HG03060 (cell line): Measurements from ENCODE around the gene DLG3.
"Not testable (repeated sequence)": the region's sequence is repeated elsewhere in the genome, so short reads cannot be mapped to it uniquely, and the experiment has no call there.

Experiments used
- ATAC-seq: cut with Tn5 transposase; IDR thresholded peaks from one replicate; pipeline ENCODE4 v1.9.1; 2021; ENCODE audit warnings: low read depth, moderate number of reproducible peaks; ENCODE audit not compliant: unreplicated experiment

Gene DLG3

GRCh38 chrX:70444326-70444945 is at the start of gene DLG3:
TSS of gene DLG3 (plus strand) at chrX:70444835. CDS start at chrX:70445202, 367 bp downstream.
- ATAC-seq, result no peak

DNA sequence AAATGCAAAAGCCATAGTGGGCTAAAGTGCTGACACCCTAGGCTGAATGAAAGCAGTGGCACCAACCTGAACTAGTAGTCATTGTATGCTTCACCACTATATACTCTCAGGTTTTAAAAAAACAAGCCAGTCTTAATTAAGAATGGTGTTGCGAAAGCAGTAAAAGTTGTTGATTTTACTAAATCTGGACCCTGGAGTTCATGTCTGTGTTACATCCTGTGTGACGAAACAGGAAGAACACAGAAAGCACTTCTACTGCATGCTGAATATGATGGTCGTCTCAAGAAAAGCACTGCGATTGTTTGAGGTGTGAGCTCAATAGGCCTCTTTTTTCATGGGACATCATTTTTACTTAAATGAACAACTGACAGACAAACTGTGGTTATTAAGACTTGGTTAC is 45.7 kb upstream of the DLG3 start:
- ATAC-seq, result no peak

GRCh38 chrX:70400181-70400580 is 44.5 kb upstream of the DLG3 start:
- not testable (repeated sequence) for ATAC-seq

DNA sequence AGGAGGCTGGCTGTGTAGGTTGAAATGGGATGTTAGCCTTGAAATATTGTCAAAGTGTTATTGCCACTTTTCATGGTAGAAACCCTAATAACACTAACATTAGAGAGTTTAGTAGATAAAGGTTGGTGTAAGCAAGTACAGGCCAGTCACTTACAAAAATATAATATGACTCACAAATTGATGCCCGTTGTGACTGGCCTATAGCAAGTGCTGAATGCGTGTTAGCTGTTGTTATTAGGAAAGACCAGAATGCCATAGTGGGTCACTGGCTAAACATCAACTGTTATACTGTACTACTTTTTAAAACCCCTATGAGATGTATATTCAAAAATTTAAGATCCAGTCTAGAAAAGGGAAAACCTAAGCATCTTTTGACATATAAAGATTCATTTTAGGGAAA is 41.9 kb upstream of the DLG3 start:
- no peak for ATAC-seq

DNA sequence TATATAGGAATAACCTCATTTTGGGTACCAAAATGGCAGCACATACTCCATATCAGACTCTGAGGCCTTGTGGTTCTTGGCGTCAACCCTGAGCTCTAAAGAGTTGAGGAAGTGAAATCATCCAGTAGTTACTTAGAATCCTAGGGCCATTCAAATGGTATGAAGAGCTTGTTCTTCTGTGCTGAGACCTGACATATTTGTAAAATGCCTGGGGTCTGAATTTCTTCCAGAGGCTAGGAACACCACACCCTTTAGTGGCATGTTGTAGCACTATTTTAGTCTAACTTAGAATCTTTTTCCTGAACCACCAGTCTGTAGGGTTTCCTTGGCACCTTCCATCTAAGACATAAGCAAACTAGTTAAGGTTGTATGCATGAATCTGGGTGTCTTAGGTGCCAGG is 39.6 kb upstream of the DLG3 start:
- no peak for ATAC-seq

DNA sequence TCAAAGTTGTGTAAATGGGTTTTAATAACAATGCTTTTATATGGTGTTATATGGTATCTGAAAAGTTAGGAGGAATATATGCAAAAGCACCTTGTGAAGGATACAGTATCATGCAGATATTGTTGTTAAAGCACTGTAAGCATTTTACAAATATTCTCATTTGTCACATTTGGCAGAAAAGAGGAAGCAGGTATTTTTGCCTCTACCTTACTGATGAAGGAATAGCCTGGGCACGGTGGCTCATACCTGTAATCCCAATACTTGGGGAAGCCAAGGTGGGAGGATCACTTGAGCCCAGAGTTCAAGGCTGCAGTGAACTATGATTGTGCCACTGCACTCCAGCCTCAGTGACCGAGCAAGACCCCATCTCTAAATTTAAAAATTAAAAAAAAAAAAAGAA is 33.7 kb upstream of the DLG3 start:
- ATAC-seq, result no peak

DNA sequence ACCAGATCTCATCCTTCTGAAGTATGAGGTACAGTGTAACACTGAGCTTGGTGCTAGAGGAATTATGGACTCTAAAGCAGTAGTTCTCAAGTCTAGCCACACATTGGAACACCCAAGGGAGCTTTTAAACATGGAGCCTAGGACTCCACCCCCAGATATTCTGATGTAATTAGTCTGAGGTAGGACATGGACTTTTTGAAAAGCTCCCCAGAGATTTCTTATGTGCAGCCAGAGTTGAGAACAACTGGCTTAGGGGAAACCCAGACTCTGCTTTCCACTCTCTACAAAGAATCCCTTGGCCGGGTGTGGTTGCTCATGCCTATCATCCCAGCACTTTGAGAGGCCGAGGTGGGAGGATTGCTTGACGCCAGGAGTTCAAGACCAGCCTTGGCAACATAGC is 33.2 kb upstream of the DLG3 start:
- no peak for ATAC-seq

- no peak for ATAC-seq
These were observed 23.0 kb upstream of the DLG3 start for GRCh38 chrX:70421618-70422017.

GRCh38 chrX:70422851-70423341 is 21.7 kb upstream of the DLG3 start, which contains the start of gene GDPD2:
TSS of gene GDPD2 (plus strand) at chrX:70423314. CDS start at chrX:70424985, 1,671 bp downstream.
- no peak for ATAC-seq

DNA sequence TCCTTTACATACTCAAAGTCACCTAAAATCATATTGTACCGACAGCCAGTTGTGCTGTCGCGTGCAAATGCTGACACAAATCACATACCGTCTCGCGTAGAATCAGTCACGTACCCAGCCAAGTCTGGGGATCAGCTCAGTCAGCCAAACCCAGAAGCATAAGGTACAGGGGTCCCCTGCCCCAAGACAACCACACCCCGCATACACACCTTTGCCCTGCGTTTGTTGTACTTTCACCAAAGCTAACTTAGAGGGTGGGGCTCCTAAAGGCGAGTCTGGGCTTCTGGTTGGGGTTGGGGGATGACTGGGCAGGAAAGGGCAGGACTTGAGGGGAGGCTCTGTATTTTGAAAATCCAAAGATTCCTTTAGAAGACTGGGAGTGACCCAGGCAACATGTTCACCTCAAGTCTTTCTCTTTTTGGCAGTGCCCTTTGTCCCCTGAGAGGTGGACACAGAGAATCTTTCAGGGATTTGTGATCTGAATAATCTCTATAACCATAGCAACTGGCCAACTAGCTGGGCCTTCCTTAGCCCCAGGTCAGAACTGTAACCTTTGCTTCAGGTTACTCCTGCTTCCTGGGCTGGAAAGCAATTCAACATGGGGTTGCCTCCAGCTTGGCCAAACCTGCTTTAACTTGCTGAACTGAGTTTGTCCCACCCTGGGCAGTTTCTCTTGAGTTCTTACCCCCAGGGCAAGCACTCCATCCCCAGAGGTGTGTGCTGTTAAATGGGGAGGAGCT is 20.5 kb upstream of the DLG3 start:
- ATAC-seq, result no peak

DNA sequence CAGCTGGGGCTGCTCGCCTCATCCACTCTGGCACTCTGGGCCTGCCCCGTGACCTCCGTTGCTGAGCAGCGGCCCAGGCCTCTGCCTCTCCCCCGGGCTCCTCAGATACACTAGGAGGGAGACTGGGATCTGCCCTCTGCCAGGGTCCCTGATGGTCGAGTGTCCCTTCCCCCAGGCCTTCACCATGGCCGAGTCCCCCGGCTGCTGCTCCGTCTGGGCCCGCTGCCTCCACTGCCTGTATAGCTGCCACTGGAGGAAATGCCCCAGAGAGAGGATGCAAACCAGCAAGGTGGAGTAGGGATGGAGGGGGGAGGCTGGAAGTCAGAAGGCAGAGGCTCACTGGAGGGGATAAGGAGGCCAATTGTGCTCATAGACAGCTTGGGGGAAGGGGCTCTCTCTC is 19.8 kb upstream of the DLG3 start:
- no peak for ATAC-seq

GRCh38 chrX:70426286-70427278 is 18.1 kb upstream of the DLG3 start:
- ATAC-seq, result no peak

DNA sequence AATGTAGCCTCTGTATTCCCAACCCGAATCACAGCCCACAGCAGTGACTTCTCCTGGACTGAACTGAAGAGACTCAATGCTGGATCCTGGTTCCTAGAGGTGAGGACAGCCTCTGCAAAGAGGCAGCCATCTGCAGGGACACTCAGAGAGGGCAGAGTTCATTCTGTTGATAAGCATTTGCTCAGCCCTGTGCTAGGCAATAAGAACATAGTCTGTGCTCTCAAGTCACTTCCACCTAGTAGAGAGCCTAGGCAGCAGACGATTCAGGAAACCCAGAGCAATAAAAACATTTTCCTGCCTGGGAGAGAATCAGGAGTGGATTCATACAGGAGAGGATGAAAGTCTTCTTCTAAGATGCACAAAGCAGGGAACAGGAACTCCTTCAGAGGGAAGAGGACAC is 17.3 kb upstream of the DLG3 start:
- no peak for ATAC-seq

DNA sequence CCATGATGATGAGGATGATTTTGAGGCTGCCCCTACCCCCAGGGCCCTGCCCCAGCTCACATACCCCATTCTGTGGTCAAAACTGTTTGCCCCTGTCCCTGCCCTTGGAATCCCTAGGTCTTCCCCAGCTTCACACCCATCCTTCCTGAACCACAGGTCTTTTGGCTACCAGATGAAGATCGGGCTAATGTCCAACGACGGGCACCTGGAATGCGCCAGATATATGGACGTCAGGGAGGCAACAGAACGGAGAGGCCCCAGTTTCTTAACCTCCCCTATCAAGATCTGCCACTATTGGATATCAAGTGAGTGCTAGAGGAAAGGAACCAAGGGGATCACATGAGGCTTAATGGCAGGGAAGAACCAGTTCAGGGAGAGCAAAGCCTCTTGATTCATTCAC is 14.9 kb upstream of the DLG3 start:
- no peak for ATAC-seq

GRCh38 chrX:70432936-70433847 is 11.4 kb upstream of the DLG3 start:
- ATAC-seq, result no peak

DNA sequence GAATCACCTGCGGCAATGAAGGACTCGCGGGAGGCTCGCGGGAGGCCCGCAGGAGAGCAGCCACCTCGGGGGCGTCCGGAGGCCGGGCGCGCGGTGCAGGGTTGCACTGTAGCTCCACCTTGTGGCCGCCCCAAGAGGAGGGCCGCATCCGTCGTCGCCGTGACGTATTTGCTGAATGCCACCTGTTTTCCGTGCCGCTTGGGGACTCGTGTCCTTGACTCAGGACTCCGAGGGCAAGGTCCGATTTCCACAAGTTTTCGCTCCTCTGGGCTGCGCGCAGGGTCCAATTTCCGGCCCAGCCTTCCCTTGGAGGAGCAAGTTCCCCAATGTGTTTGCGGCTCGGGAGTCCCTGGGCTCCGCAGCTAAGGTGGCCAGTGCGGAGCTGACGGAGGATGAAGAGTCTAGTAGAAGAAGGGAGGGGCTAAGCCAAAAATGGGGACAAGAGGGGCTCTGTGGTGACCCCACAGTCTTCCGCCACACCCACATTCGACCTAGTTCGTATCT is 10.7 kb upstream of the DLG3 start:
- ATAC-seq, result no peak

DNA sequence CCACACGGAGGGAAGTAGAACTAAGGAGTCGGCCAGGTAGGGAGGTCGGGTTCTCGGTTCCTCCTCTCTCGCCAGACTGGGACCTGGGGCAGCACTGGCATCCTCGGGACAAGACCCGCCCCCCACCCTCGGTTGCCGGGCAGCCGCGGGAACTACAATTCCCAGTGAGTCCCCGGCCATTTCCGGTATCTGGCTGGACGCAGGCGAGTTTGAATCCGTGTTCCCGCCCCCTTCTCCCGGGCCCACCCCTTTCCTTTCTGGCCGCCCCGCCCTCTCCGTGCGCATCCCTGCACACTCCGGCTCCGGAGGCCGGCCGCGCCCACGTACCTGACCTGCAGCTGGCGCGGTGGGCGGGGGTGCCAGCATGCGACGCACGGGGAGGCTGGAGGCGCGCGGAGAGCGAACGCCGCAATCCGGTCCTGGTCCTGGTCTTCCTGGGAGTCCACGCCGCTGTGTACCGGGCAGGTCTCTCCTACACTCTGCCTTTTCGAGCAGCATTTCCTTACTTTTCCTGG is 10.2 kb upstream of the DLG3 start:
- no peak for ATAC-seq

DNA sequence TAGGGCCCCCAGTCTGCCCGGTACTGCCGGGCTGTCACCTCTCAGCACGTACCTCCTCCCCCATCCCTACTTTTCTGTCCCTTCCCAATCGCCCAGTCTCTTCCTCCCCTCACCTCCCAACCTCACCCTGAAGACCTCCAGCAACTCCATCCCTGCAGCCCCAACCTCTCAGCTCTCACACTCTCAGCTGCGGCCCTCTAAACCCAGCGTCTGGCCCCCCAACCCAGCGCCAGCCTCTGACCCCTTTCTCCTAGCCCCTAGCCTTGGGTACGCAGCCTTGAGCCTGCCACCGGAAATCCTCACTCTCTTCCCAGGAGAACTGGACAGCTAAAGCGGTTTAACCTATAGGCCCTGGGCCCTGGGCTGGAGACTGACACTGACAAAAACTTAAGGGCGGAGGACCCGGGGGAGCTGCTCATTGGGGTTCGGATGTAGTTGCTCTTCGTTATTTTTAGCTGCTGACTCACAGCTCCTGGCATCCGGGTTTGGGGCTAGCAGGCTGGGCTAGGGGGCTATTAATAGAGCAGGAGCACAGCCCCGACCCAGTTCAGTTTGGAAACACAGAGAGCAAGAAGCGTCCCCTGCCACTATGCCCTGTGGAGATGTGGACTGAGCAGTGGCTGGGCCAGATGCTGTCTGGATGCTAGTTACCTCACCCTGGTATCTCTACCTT is 9.6 kb upstream of the DLG3 start:
- no peak for ATAC-seq

GRCh38 chrX:70436343-70436742 is 8.3 kb upstream of the DLG3 start:
- ATAC-seq, result no peak
